Activated effector memory CD4-positive, alpha-beta T cell treated with anti-CD3 and anti-CD28 coated beads, Interleukin-2, amount 50 U/mL, for 16 hours (primary cell): ENCODE measurements around the gene GCA.
A peak's percentile ranks its signal among the peaks of the same experiment; 100 is the strongest.

Source experiments
- DNase-seq: peaks from one replicate; pipeline ENCODE4 v3.0.0-alpha.2; 2020

GCA gene

DNA sequence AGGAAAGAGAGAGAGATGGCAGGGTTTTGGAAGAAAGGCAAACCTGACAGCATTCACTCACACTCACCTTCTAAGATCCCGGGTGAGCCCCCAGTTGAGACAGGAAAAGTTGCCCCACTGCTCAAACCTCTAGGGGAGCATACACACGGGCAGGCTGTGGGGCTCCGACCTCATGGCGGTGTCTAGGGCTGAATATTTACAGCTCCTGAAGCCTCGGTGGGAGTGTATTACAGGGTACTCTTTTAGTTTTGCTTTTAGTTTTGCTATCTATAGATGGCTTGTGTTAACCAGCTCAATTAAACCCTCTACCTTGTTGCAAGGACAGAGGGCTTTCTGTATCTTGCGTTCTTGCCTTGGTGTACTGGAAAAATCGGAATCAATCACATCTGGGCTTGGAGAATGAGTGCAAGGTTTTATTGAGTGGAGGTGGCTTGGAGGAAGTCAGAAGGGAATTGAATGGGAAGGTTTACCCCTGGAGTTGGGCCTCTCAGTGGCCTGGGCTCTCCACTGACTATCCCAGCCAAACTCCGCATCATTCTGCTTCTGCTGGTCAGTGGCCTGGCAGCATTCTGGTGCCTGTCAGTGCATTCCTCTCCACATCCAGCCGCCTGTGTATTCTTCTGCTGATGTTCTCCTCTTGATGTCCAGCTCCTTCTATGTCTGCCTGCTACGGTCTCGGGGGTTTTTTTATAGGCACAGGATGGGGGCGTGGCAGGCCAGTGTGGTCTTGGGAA lies 15.3 kb upstream of the GCA start:
- DNase-seq, result no peak

DNA sequence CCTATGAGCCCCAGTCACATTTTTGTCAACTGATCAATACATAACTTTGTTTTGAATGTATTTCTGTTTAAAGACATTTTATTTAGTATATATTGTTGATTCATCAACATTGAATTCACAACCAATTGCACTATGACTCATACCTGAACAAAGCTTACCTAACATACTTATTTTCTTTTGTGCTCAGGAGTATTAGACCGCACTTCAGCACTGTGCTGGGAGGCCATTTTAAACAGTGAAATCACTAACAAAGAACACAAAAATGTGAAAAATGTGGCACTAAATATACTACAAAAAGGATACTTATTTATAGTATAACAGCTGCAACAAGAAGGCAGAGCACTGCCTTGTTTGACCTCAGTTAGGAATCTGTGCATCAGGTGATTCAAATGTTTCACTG lies 13.1 kb upstream of the GCA start:
- DNase-seq, result no peak

GRCh38 chr2:162333968-162334367 lies 10.0 kb upstream of the GCA start:
- peak; percentile 67 for DNase-seq

DNA sequence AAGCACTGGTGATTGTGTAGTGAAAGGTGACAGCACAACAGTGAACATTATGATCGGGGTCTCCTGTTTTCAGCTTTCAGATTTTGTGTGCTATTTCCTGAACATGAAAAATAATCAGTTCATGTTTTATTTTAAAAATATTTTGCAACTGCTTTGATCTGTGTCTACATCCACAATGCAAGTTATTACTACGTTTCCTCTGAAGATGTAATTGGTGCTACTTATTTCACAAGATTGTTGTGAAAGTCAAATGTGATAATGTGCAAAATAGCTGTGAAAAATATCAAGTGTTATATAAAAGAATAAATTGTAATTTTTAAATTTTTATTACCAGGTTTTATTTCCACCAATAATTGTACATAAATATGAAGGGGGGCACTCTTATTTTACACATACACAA lies 6.1 kb upstream of the GCA start:
- DNase-seq, result no peak

- no peak for DNase-seq
Observed at GRCh38 chr2:162340822-162341221, 3.1 kb upstream of the GCA start.

- DNase-seq, result no peak
Observed at GRCh38 chr2:162342321-162342720, 1.6 kb upstream of the GCA start.

- DNase-seq, result no peak
Observed at GRCh38 chr2:162342841-162343240, 1.1 kb upstream of the GCA start.

DNA sequence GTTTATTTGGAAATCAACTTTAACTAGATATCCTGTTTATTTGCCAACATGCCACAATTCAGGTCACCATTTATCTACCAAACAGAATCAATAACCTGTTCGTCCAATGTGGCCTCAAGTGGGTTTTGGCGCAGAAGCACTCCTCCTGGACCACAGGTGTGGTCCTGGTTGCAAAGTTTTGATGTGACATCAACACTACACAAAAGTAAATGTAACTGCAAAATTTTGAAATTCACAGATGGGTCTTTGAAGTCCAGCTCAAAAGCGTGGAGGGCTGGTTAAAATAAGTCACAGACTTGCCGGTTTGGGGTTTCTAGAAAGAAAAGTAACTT lies 474 bp upstream of the GCA start:
- no peak for DNase-seq

GRCh38 chr2:162344617-162344950 lies 652 bp downstream of the GCA start:
- no peak for DNase-seq

GRCh38 chr2:162365392-162365791 lies 21.5 kb downstream of the GCA start:
- no peak for DNase-seq

- DNase-seq, result no peak
Observed at GRCh38 chr2:162368494-162368893, 24.6 kb downstream of the GCA start.

DNA sequence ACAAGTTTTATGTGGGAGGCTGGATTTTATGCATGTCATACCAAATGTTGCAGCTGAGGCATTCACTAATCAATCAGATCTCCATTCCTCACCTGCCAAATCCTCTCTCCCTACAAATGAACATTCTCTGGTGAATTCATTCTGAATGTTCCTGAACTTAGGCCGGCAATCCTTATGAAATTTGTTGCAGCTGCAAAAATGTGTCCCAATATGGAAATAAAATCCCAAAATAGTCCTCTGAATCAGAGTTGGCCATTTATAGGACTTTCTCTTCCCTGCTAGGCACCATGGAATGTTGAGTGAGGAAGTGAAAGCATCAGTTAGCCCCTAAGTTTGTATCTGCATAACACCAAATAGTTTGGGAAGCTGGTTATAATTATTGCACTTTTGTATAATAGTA lies 25.6 kb downstream of the GCA start:
- no peak for DNase-seq

DNA sequence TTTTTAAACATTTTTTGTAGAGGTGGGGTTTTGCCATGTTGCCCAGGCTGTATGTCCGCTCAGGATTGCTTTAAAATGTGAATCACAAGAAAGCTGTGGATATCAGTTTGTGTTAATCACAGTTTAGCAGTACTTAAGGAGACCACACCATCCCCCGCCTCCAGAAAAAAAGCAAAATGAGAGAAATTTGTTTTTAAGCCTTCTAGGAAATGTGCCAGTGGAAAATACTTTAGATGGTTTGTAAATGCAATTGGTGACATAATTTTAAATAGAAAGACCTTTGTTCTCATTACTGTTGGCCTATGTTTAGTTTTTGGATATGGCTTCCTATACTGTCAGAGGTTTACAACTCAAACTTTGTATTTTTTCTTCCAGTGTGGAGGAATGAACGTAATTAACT lies 27.0 kb downstream of the GCA start:
- DNase-seq, result no peak

DNA sequence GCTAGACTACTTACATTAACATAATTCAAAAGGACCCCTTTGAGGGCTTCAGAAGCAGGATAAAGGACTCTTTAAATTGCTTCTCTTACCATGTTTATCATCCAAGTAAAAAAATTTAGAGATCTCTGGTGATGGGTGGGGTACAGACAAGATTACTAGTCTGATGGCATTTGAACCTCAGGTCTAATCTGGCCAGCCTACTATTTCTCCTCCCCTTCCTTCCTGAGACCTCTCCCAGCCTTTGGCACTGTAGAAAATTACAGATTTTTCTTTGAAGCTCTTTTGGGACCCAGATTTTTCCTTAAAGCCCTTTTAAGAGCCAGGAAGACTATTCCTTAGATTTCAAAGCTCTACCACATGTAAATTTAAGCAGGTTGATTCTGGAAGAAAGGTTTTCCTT lies 28.9 kb downstream of the GCA start:
- no peak for DNase-seq

DNA sequence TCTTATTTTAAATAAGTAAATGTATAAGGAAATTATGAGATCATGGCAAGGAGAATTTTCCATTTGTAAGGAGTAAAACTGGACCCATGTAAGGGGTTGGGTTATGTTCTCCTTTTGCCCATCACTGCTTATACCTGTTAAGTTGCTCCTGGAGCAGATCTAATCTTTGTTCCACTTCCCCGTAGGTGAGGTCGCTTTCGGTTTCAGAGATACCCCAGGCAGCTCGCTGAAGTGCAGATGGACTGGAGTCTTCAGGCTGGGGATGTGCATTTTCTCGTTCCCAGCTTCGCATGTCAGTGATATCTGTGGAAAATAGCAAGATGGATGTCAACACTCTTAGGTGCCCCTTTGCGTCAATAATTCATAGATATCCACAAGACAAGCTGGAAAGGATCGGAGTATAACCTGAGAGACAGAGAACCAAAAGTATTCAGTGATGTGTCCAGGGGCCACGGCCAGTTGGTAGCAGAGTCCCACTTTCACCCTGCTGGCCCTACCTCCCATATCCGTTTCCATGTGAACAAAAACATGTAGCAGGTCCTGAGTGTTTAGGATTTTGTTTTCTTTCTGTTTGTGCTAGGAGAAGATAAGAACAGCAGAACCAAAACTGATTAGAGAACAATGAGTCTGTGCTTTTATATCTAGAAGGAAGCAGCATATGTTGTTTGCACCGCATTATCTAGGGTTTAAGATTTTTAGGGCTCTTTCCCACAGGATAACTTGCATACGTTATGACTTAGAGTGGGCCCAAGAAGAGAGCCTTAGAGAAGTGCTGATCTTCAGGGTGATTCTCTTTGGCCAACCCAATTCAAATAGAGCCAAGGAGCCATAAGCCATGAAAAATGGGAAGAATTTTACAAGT lies 36.0 kb downstream of the GCA start:
- no peak for DNase-seq

DNA sequence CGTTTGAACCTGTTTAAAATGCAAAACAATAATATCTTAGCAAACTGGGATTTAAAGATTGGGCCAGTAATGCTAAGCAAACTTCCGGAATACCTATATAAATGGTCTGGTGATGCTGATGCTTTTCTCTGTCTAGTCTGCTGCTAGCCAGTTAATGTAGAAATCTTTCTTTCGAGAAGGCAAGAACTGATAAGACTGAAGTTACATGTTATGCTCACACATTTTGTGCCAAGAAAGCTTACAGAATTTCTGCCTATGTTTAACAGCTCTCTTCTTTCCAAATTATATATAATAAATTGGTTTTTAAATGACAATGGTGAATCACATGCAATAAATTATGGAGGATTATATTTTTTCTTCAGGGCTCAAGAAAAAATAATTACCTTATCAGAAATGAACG lies 37.9 kb downstream of the GCA start:
- no peak for DNase-seq

DNA sequence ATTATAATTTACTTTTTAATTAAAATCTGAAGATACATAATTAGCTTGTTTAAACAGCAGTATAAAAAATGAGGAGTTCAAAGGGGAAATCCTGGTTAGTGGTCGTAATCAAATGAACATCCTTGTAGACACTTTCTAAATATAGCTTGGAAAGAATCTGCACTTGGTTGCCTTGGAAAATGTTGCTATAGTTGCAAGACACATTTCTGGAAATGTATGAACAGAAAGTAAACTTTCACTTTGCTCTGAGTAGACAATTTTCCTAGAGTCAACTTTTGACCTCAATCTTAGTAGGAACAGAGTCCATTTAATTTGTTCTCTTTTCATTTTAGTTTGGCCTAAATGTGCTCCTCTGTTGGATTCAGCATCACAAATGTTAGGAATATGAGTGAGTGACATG lies 38.3 kb downstream of the GCA start:
- DNase-seq, result no peak

GRCh38 chr2:162385536-162385935 lies 41.6 kb downstream of the GCA start:
- DNase-seq, result no peak

- no peak for DNase-seq
Observed at GRCh38 chr2:162390801-162391200, 46.9 kb downstream of the GCA start.

GRCh38 chr2:162400336-162400735 lies 56.4 kb downstream of the GCA start:
- no peak for DNase-seq

DNA sequence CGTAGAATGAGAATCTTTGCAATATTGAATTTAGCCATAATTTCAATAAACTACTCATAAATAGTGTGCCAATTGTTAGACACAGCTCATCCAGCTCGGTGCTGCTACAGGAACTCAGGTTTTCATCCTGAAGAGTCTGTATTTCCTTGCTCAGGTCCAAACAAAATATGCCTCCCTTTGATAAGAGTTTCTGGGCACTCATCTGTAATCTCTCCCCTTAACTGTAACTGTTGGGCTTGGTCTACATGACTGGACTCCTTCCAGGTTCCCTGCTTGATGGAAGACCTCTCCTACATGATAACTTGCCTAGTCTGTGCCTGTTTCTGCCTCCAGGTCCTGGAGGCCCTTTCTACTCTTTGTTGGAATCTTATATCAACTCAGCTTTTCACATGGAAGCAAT lies 57.9 kb downstream of the GCA start:
- no peak for DNase-seq

DNA sequence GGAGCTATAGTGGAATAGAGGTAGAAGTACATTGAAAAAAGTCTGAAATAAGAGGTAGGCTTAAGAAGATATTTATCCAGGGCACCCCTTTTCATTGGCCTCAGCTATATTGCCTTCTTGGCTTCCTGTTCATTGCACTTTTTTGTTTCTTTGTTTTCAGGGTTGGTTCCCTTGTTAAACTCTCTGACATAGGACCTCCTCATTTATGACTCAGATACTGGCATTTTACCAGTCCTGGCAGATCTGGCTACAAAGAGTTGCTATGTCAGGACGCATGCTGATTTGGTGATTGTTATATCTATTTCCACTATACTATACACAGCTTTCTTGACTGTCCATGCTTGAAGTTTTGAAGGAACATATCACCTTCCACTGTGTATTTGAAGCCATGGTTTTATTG lies 60.0 kb downstream of the GCA start:
- DNase-seq, result no peak
